ENCODE measurements around the gene GSC2. TPM values are rescaled to one million over a fixed set of nuclear protein-coding genes. Genes with fewer than 3 reads are reported as not detected.

Gene GSC2
- total and polyA plus RNA-seq, 9 of the 15 experiments (the other 6 are each of a cell fraction or from before 2014, with no cell fraction given), result not detected

- TF ChIP-seq RREB1 (CRISPR knock-in tag; IDR thresholded peaks at IDR 0.05), result no peak
- no peak for TF ChIP-seq RBM17 (IDR thresholded peaks at IDR 0.05; ENCODE audit: borderline replicate concordance, low read depth, low read length)
- no peak for TF ChIP-seq NFE2 (IDR thresholded peaks at IDR 0.05; ENCODE audit: low read depth)
- TF ChIP-seq ZNF407 (IDR thresholded peaks at IDR 0.05; ENCODE audit: low read depth), result no peak
- TF ChIP-seq ZNF431 (CRISPR knock-in tag; IDR thresholded peaks at IDR 0.05), result no peak
- TF ChIP-seq SMAD3 (CRISPR knock-in tag; conservative IDR thresholded peaks at IDR 0.05), result no peak
- no peak for TF ChIP-seq CBX2 (IDR thresholded peaks at IDR 0.05; ENCODE audit: insufficient read depth, low read length, poor library complexity, severe bottlenecking)
- TF ChIP-seq BRF2 (IDR thresholded peaks at IDR 0.05; ENCODE audit: borderline replicate concordance, insufficient read depth, insufficient read length), result no peak
- TF ChIP-seq PREB (CRISPR knock-in tag; IDR thresholded peaks at IDR 0.05), result no peak
- no peak for TF ChIP-seq USF1 (CRISPR knock-in tag; IDR thresholded peaks at IDR 0.05)
Measured at GRCh38 chr22:19179497-19180048, 29.5 kb upstream of the GSC2 start (continued).

All from K562 (cell line).